ENCODE data around the gene GFPT1. TPM values are rescaled to one million over a fixed set of nuclear protein-coding genes. Genes with fewer than 3 reads are reported as not detected.

GFPT1 gene
- total RNA-seq, 2 donors from 2014 or later: 45.6 to 53.1 TPM

DNA sequence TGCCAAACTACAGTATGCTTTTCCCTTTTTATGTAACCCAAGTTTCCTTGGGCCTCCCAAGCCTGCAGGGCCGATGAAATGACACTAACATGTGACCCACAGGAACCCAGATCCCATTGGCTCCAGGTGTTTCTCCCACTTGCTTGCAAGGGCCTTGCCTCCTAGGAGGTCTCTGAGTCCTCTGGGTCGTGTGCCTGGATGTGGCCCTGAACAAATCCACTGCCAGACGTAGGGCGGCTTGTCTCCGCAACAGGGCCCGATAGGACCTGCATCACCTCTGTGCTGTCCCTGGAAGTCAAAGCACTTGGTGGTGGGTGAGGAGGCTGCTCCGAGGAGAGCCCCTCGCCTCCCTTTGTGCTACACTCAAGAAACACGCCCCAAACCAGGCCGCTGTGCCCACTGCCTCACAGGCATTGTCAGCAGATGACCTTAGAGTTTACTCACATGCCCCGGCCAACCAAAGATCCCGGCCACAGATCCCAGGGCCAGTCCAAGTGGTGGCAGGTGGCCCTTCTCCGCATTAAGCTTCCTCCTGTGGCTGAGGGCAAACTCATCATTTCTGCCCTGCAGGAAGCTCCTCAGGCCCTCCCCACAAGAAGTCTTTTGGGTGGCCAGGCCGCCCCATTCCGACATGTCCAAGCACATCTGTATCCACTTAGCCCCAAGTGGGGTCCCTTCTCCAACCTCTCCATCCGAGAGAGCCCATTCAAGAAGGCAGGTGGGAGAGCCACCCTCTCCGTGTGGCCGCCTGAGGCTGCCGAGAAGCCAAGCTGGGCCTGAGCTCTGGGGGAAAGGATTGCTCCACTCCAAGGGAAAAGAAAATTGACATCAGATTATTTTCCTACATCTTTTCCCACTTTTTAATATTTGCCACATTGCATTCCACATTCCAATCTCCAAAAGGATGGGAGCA lies 76.7 kb downstream of the GFPT1 start:
- Histone ChIP-seq H3K27ac (peak overlapping the region; percentile 80 to 92), H3K36me3 (no peaks in the 10 kb centered on the region), H3K4me1 (ENCODE audit: control insufficient read depth in 1 of 2, low read depth in 2 of 2) (peaks cover 24 to 63% of the 10 kb centered on the region in 2 donors), H3K4me3 (peak overlapping the region; percentile 26), H3K9me3 (no peaks in the 10 kb centered on the region), H3K27me3 (replicated peaks; ENCODE audit: insufficient read depth) (no peaks in the 10 kb centered on the region)
- TF ChIP-seq, protein P1, sequence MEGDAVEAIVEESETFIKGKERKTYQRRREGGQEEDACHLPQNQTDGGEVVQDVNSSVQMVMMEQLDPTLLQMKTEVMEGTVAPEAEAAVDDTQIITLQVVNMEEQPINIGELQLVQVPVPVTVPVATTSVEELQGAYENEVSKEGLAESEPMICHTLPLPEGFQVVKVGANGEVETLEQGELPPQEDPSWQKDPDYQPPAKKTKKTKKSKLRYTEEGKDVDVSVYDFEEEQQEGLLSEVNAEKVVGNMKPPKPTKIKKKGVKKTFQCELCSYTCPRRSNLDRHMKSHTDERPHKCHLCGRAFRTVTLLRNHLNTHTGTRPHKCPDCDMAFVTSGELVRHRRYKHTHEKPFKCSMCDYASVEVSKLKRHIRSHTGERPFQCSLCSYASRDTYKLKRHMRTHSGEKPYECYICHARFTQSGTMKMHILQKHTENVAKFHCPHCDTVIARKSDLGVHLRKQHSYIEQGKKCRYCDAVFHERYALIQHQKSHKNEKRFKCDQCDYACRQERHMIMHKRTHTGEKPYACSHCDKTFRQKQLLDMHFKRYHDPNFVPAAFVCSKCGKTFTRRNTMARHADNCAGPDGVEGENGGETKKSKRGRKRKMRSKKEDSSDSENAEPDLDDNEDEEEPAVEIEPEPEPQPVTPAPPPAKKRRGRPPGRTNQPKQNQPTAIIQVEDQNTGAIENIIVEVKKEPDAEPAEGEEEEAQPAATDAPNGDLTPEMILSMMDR (IDR thresholded peaks at IDR 0.05): no peak
- DNase-seq (ENCODE audit: low spot score): no peak
- no peak for ATAC-seq (ENCODE audit: insufficient number of reproducible peaks, low FRiP score, low read depth)

DNA sequence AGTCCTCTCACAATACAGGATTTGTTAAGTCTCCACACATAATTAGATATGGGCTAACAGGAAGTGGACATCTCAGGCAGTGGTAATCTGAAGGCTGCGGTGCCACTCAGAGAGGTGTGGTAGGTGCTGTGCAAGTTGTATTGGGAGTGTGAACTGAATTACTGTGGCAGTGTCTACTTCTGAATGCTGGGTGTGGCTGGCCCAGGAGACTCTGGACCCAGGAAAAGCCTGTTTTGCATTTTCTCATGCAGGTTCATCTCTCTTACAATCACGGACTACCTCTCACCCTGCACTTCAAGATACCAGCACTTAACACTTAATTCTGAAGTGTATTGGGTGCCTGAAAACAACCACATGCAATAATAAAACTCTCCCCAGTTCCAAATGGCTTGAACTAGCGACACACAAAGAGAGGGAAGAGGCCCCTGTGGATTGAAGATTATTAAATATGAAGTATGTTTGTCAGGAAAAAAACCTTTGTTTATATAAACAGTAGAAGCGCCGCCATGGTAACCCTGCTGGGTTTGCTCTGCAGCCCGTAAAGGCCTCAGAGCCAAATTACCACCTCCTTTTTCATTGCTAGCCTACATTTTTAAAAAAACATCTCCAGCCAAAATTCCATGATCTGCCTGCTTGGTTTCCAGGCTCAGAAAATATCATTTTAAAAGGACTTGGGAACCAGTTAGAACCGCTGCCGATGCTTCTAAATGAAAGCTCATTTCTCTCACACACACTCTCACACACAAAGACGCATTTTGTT lies 77.5 kb downstream of the GFPT1 start:
- DNase-seq (ENCODE audit: low spot score) (no peak), ATAC-seq (ENCODE audit: insufficient number of reproducible peaks, low FRiP score, low read depth) (peak; percentile 66)
- Histone ChIP-seq H3K36me3 (no peaks in the 10 kb centered on the region), H3K27ac (peak overlapping the region; percentile 80 to 92), H3K4me3 (peak overlapping the region; percentile 26), H3K4me1 (ENCODE audit: control insufficient read depth in 1 of 2, low read depth in 2 of 2) (peaks cover 24 to 63% of the 10 kb centered on the region in 2 donors), H3K9me3 (no peaks in the 10 kb centered on the region), H3K27me3 (replicated peaks; ENCODE audit: insufficient read depth) (no peaks in the 10 kb centered on the region)
- TF ChIP-seq, protein P1 (IDR thresholded peaks at IDR 0.05): no peak

DNA sequence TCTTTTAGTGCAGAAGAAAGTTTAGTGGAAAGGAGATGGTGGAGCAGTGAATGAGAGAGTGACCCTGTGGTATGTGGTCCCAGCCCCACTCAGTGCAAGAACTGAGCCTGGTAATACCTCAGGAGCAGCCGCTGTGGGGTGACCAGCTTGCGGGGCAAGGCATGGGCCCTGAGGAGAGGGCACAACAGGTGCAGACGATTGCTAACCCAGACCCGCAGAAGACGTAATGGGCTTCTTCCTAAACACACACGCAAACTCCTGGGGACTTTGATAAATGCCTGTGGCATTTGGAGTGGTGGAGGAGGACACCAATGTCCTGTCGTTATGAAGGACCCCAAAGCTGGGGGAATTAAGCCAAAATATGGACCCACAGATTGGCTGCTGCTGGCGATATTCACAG lies 78.7 kb downstream of the GFPT1 start:
- DNase-seq (ENCODE audit: low spot score) (no peak), ATAC-seq (ENCODE audit: insufficient number of reproducible peaks, low FRiP score, low read depth) (no peak)
- TF ChIP-seq, protein P1 (IDR thresholded peaks at IDR 0.05): no peak
- H3K4me1 ChIP-seq (ENCODE audit: control insufficient read depth in 1 of 2, low read depth in 2 of 2): peaks cover 24 to 63% of the 10 kb centered on the region in 2 donors
- no peaks in the 10 kb centered on the region for H3K36me3 ChIP-seq
- H3K27ac ChIP-seq: peak overlapping the region; percentile 80 to 92
- H3K27me3 ChIP-seq (replicated peaks; ENCODE audit: insufficient read depth): no peaks in the 10 kb centered on the region
- no peak overlapping the region for H3K4me3 ChIP-seq
- H3K9me3 ChIP-seq: no peaks in the 10 kb centered on the region

DNA sequence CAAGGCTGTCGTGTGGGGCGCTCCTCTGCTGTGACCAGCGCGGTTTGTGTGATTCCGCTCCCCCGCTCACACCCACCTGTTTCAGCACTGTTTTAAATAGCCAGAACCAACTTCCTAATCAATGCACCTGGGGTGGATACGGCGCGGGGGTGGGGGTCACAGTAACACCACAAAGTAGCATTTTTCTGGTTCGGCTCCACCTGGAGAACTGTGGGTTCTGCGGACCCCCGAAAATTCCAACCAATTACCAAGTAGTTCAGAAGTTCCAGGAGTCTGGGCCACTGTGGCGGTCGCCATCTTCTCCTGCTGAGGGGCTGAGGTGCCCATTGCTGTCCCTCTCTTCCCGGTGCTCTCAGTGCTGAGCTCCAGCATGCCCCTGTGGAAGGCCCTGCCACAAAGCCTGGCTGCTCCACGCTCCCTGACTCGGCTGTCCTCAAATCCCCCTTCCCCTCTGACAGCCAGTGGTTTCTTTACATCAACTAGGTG lies 79.4 kb downstream of the GFPT1 start:
- H3K27ac ChIP-seq: peak overlapping the region; percentile 80 to 92
- H3K9me3 ChIP-seq: no peaks in the 10 kb centered on the region
- H3K36me3 ChIP-seq: no peaks in the 10 kb centered on the region
- H3K27me3 ChIP-seq (replicated peaks; ENCODE audit: insufficient read depth): no peaks in the 10 kb centered on the region
- ATAC-seq (ENCODE audit: insufficient number of reproducible peaks, low FRiP score, low read depth) (no peak), DNase-seq (ENCODE audit: low spot score) (no peak)
- H3K4me1 ChIP-seq (ENCODE audit: control insufficient read depth in 1 of 2, low read depth in 2 of 2): peaks cover 24 to 63% of the 10 kb centered on the region in 2 donors
- peak overlapping the region; percentile 83 for H3K4me3 ChIP-seq
- TF ChIP-seq, protein P1 (IDR thresholded peaks at IDR 0.05): no peak
